K562 (cell line): ENCODE measurements around the gene MED15. TPM values are rescaled to one million over a fixed set of nuclear protein-coding genes. Genes with fewer than 3 reads are reported as not detected.

Experiments used
- CHCHD3 ChIP-seq: fragments of 250-450 bp; sonication (Bioruptor Pico); IDR thresholded peaks from 2 replicates; pipeline ENCODE4 v2.1.2; 2022; ENCODE audit warnings: mild to moderate bottlenecking
- NFYB ChIP-seq: IDR thresholded peaks from 2 replicates; pipeline ENCODE4 v1.6.1; 2011; ENCODE audit warnings: mild to moderate bottlenecking, moderate library complexity; ENCODE audit not compliant: insufficient read length; ENCODE audit errors: extremely low read depth
- POLR2B ChIP-seq: fragments of 450-650 bp; IDR thresholded peaks from 2 replicates; pipeline ENCODE4 v1.6.1; 2018; ENCODE audit warnings: low read depth; ENCODE audit not compliant: partially characterized antibody
- RCOR1 ChIP-seq, 2 experiments: IDR thresholded peaks; 2 replicates each; pipeline ENCODE4 v1.6.1; 2012; ENCODE audit warnings: low read depth in 2 of 2, low read length in 2 of 2, borderline replicate concordance in 1 of 2, improper control_type of control experiment in 1 of 2
- TEAD1 ChIP-seq, 2 experiments: fragments of 450-650 bp in 1 of 2; sonication (generic) in 1 of 2; formaldehyde crosslinking; IDR thresholded peaks; 2 replicates each; pipeline versions ENCODE4 v1.4.0 to v1.8.0; 2020 to 2022; ENCODE audit warnings: mild to moderate bottlenecking in 2 of 2, missing genetic modification reagents in 1 of 2
- ZBED1 ChIP-seq: IDR thresholded peaks from 2 replicates; pipeline ENCODE4 v1.6.1; 2014
- ZNF133 ChIP-seq: fragments of 250-450 bp; sonication (Bioruptor Pico); IDR thresholded peaks from 2 replicates; pipeline ENCODE4 v1.4.0; 2020; ENCODE audit warnings: mild to moderate bottlenecking
- polyA plus RNA-seq, 8 experiments: library from polyadenylated mRNA; depleted of rRNA in 4 of 8; stranded (reverse) in 5 of 8; unstranded in 3 of 8; fragments of >200 nt; fragmentation: Nextera tagmentation in 2 of 8; fragmentation: Illumina TruSeq in 1 of 8; extraction: Ambion mirVana in 2 of 8; extraction: Trizol in 1 of 8; gene quantifications; 2 replicates each; pipeline versions ENCODE4 v1.2.1 to v1.2.3, GENCODE V29; 2011 to 2014; ENCODE audit warnings: inconsistent platforms in 1 of 8, missing spikeins in 1 of 8
- total RNA-seq, 7 experiments: library from RNA; depleted of rRNA in 6 of 7; stranded (reverse); fragments of >200 nt in 6 of 7; fragmentation: Illumina TruSeq in 2 of 7; extraction: Trizol in 2 of 7; gene quantifications; 2 replicates each; pipeline versions ENCODE4 v1.2.1 to v1.2.3, GENCODE V29; 2011 to 2021; ENCODE audit warnings: low replicate concordance in 1 of 7
- TF ChIP-seq, protein P1 (sequence below): fragments of 450-650 bp; IDR thresholded peaks from 2 replicates; pipeline ENCODE4 v1.6.1; 2017; ENCODE audit warnings: antibody characterized with exemption, mild to moderate bottlenecking
- TF ChIP-seq, protein P2 (sequence below): fragments of 450-650 bp; IDR thresholded peaks from 2 replicates; pipeline ENCODE4 v1.6.1; 2018; ENCODE audit warnings: mild to moderate bottlenecking, low read depth; ENCODE audit not compliant: partially characterized antibody
- TF ChIP-seq, protein P3 (sequence below): fragments of 250-450 bp; sonication (Bioruptor Pico); IDR thresholded peaks from 2 replicates; pipeline ENCODE4 v1.8.0; 2022; ENCODE audit warnings: moderate library complexity, mild to moderate bottlenecking, inconsistent platforms

Gene MED15
- total and polyA plus RNA-seq, 9 of the 15 experiments (the other 6 are each of a cell fraction or from before 2014, with no cell fraction given): 4.0 to 271 (median 60.1) TPM

DNA sequence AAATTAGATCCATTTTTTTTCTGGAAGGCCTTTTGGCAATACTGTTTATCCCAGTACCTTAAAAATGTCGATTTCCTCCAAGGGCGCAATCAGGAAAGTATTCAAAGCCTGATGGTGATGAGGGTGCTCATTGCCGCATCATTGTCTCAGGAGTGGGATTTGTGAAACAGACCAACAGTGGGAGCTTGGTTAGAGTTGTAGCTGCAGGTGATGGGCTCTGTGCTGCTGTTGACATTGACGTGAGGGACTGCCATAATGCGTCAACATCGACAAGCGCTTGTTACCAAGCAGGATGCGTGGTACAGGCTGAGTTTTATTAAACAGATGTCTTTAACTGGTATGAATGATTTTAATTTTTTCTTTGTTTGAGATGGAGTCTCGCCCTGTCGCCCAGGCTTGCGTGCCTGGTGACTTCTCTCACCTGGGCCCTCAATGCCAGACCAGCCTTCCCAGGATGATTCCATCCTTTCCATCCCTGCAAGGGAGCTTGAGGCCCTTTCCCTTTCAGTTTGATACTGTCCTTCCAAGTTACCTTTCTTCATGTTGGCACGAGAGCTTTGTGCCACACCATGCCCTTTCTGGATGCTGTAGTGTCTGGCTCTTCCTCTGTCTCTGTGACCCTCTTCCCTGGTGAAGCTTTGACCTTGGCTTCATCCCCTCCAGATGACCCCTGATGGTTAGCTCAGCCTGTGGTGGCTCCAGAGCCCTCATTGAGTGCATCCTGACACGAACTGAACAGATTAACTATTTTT, 10.6 kb downstream of the MED15 start (continued):
- no peak for TF ChIP-seq NFYB
- TF ChIP-seq, protein P1, sequence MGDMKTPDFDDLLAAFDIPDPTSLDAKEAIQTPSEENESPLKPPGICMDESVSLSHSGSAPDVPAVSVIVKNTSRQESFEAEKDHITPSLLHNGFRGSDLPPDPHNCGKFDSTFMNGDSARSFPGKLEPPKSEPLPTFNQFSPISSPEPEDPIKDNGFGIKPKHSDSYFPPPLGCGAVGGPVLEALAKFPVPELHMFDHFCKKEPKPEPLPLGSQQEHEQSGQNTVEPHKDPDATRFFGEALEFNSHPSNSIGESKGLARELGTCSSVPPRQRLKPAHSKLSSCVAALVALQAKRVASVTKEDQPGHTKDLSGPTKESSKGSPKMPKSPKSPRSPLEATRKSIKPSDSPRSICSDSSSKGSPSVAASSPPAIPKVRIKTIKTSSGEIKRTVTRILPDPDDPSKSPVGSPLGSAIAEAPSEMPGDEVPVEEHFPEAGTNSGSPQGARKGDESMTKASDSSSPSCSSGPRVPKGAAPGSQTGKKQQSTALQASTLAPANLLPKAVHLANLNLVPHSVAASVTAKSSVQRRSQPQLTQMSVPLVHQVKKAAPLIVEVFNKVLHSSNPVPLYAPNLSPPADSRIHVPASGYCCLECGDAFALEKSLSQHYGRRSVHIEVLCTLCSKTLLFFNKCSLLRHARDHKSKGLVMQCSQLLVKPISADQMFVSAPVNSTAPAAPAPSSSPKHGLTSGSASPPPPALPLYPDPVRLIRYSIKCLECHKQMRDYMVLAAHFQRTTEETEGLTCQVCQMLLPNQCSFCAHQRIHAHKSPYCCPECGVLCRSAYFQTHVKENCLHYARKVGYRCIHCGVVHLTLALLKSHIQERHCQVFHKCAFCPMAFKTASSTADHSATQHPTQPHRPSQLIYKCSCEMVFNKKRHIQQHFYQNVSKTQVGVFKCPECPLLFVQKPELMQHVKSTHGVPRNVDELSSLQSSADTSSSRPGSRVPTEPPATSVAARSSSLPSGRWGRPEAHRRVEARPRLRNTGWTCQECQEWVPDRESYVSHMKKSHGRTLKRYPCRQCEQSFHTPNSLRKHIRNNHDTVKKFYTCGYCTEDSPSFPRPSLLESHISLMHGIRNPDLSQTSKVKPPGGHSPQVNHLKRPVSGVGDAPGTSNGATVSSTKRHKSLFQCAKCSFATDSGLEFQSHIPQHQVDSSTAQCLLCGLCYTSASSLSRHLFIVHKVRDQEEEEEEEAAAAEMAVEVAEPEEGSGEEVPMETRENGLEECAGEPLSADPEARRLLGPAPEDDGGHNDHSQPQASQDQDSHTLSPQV: no peak
- no peak for TF ChIP-seq POLR2B
- TF ChIP-seq TEAD1 (CRISPR knock-in tag; IDR thresholded peaks at IDR 0.05): no peak
- TF ChIP-seq, protein P2, sequence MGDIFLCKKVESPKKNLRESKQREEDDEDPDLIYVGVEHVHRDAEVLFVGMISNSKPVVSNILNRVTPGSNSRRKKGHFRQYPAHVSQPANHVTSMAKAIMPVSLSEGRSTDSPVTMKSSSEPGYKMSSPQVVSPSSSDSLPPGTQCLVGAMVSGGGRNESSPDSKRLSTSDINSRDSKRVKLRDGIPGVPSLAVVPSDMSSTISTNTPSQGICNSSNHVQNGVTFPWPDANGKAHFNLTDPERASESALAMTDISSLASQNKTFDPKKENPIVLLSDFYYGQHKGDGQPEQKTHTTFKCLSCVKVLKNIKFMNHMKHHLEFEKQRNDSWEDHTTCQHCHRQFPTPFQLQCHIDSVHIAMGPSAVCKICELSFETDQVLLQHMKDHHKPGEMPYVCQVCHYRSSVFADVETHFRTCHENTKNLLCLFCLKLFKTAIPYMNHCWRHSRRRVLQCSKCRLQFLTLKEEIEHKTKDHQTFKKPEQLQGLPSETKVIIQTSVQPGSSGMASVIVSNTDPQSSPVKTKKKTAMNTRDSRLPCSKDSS: no peak
- TF ChIP-seq, protein P3, sequence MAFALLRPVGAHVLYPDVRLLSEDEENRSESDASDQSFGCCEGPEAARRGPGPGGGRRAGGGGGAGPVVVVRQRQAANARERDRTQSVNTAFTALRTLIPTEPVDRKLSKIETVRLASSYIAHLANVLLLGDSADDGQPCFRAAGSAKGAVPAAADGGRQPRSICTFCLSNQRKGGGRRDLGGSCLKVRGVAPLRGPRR (CRISPR knock-in tag): peak; percentile 73; the same call in 1 of the 2 replicates
- TF ChIP-seq ZNF133 (CRISPR knock-in tag): 0 out of 2 replicates have a peak, but pooled peaks have one; percentile 68
- no peak for TF ChIP-seq ZBED1
- 0 out of 4 replicates have a peak, but pooled peaks of 1 of the 2 experiments have one; percentile 5 for TF ChIP-seq RCOR1 (IDR thresholded peaks at IDR 0.05; ENCODE audit: borderline replicate concordance in 1 of 2, low read depth in 2 of 2, low read length in 2 of 2)
- TF ChIP-seq CHCHD3 (CRISPR knock-in tag): no peak
